ENCODE data around the gene JUND.

JUND gene

DNA sequence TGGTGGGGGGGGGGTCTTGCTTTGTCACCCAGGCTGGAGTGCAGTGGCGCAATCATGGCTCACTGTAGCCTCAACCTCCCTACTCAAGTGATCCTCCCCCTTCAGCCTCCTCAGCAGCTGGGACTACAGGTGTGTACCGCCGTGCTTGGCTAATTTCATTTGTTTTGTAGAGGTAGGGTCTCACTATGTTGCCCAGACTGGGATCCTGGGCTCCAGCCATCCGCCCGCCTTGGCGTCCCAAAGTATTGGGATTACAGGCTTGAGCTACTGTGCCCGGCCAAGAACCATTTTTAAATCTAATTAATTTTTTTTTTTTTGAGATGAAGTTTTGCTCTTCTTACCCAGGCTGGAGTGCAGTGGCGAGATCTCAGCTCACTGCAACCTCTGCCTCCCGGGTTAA is 18.2 kb upstream of the JUND start:
- Mint-ChIP-seq H3K27me3 (no peaks in the 10 kb centered on the region), H3K4me1 (peaks cover 33% of the 10 kb centered on the region), H3K27ac (no peak overlapping the region), H3K36me3 (peaks cover 17% of the 10 kb centered on the region), H3K4me3 (no peak overlapping the region), H3K9me3 (peaks cover 12% of the 10 kb centered on the region)
- no peak for ATAC-seq

DNA sequence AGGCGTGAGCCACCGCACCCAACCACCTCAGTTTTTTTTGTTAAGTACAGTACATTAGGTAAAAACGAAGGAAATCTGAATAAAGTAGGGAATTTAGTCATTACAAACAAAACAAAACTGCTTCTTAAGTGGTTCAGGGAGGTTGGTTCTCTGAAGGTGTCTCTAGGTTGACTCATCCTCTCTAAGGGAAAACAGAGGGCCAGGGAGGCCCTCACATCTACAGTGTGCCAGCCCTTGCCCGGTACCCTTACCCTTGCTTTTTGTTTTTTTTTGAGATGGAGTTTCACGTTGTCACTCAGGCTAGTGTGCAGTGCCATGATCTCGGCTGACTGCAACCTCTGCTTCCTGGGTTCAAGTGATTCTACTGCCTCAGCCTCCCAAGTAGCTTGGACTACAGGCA is 17.2 kb upstream of the JUND start:
- Mint-ChIP-seq H3K27me3 (no peaks in the 10 kb centered on the region), H3K36me3 (peaks cover 11% of the 10 kb centered on the region), H3K27ac (no peak overlapping the region), H3K4me1 (peaks cover 33% of the 10 kb centered on the region), H3K9me3 (peaks cover 12% of the 10 kb centered on the region), H3K4me3 (no peak overlapping the region)
- no peak for ATAC-seq

DNA sequence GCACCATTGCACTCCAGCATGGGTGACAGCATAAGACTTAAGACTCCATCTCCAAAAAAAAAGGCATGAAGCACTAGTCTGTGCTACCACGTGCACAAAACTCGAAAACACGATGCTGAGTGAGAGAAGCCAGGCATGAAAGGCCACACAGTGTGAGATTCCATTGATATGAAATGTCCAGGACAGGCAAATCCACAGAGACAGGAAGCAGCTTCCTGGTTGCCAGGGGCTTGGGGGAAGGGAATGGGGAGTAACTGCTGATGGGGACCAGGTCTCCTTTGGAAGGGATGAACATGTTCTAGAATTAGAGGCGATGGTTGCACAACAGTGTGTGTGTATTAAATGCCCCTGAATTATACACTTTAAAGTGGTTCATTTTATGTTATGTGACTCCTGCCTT is 15.9 kb upstream of the JUND start:
- H3K4me1 Mint-ChIP-seq: peaks cover 36% of the 10 kb centered on the region
- H3K27me3 Mint-ChIP-seq: no peaks in the 10 kb centered on the region
- H3K9me3 Mint-ChIP-seq: peaks cover 12% of the 10 kb centered on the region
- no peak for ATAC-seq
- H3K27ac Mint-ChIP-seq: peak overlapping the region; percentile 6
- H3K36me3 Mint-ChIP-seq: peaks cover 9% of the 10 kb centered on the region
- no peak overlapping the region for H3K4me3 Mint-ChIP-seq

DNA sequence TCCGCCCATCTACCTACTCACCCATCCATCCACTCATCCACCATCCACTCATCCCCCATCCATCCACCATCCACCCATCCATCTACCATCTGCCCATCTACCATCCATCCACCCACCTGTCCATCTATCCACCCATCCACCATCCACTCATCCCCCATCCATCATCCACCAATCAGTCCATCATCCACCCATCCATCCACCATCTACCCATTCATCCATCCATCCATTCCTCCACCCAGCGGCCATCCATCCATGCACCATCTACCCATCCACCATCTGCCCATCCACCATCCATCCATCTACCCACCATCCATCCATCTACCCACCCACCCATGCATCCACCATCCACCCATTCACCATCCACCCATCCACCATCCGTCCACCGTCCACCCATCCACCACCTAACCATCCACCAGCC is 13.6 kb upstream of the JUND start:
- H3K27ac Mint-ChIP-seq: peak overlapping the region; percentile 83
- H3K27me3 Mint-ChIP-seq: no peaks in the 10 kb centered on the region
- peaks cover 50% of the 10 kb centered on the region for H3K4me1 Mint-ChIP-seq
- ATAC-seq: no peak
- no peak overlapping the region for H3K4me3 Mint-ChIP-seq
- peaks cover 12% of the 10 kb centered on the region for H3K9me3 Mint-ChIP-seq
- peaks cover 9% of the 10 kb centered on the region for H3K36me3 Mint-ChIP-seq

DNA sequence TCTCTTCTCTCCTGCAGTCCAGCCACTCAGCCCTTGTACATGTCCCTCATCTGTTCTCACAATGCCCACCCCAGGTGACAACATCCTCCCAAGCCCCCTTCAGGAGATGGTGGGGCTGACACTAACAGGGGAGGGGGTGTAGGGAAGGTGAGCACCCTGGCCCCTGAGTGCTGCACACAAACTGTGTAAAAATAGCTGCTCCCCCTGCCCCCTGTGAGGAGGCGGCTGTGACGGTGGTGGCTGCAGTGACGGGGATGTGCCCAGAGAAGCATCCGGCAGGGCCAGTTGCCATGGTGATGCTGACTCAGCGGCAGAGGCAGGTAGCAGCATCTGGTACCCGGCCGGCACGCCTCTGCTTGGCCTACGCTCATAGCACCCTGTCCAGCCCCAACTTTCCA is 13.0 kb upstream of the JUND start:
- Mint-ChIP-seq H3K27me3 (no peaks in the 10 kb centered on the region), H3K4me3 (peak overlapping the region; percentile 67), H3K36me3 (peaks cover 9% of the 10 kb centered on the region), H3K9me3 (peaks cover 12% of the 10 kb centered on the region), H3K27ac (peak overlapping the region; percentile 83), H3K4me1 (peaks cover 56% of the 10 kb centered on the region)
- peak; percentile 48 for ATAC-seq

DNA sequence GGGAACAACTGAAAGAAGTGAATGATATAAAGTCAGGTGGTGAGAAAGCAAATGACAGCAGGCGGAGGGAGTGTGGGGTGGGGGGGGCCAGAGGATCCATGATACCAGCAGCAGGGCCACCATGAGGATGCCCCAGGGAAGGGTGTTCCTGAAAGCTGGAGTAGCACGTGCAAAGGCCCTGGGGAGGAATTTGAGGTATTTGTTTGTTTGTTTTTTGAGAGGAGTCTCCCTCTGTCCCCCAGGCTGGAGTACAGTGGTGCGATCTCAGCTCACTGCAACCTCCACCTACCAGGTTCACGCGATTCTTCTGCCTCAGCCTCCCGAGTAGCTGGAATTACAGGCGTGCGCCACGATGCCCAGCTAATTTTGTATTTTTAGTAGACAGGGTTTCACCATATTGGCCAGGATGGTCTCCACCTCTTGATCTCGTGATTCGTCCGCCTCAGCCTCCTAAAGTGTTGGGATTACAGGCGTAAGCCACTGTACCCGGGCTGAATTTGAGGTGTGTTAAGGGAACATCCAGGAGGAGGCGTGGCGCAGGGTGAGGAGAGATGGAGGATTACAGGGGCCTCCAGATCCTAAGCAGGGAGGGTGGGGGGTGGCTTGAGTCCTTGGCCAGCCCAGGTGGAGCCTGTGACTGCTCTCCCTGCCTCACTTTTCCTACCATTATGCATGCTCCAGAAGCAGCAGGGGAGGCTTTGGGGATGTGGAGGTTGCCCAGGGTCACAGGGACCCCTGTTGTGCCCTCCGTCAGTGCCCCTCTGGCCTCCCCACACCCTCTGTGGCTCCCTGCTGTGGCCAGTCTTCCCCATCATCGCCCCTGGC is 12.4 kb upstream of the JUND start:
- Mint-ChIP-seq H3K9me3 (peaks cover 12% of the 10 kb centered on the region), H3K4me3 (peak overlapping the region; percentile 86), H3K4me1 (peaks cover 56% of the 10 kb centered on the region)

DNA sequence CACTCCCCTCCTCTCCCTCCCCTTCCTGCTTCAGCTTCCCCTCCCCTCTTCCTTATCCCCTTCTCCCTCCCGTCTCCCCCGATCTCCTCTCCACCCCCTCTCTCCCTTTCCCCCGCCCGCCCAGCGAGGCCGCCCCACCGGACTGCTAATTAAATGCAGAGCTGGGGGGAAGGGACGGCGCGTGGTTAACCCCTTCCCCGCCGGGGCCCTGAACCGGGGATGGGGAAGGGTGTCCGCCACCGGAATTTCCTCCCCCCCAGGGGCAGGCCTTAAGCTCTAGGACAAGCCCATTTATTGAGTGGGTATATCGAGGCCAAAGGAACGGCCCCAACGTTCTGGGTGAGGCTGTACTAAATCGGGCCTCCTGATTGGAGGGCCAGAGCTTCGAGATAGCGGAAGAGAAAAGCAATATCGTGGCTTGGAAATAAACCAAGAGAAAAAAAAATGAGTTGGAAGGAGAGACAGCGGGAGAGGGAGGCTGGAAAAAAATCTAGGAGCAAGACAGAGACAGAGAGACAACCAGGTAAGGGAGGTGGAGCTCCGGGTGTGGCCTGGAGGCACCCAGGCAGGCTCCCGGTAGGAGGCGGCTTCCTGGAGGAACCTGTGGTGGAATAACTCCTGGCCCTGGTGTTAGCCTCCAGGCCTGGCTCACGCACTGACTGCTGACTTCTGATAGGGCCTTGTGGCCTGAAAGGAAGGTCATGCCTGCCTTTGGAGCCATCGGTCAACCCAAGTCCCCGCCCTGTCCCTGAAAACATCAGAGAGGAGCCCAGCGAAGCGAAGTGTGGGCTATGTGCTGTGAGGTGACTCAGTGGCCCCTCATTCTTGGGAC is 11.6 kb upstream of the JUND start:
- Mint-ChIP-seq H3K9me3 (peaks cover 12% of the 10 kb centered on the region), H3K4me1 (peaks cover 56% of the 10 kb centered on the region), H3K36me3 (peaks cover 9% of the 10 kb centered on the region), H3K27me3 (no peaks in the 10 kb centered on the region), H3K4me3 (peak overlapping the region; percentile 86), H3K27ac (peak overlapping the region; percentile 83)
- no peak for ATAC-seq

More for the DNA sequence above, 12.4 kb upstream of the JUND start:
- Mint-ChIP-seq H3K27me3 (no peaks in the 10 kb centered on the region), H3K36me3 (peaks cover 9% of the 10 kb centered on the region), H3K27ac (peak overlapping the region; percentile 83)
- no peak for ATAC-seq

DNA sequence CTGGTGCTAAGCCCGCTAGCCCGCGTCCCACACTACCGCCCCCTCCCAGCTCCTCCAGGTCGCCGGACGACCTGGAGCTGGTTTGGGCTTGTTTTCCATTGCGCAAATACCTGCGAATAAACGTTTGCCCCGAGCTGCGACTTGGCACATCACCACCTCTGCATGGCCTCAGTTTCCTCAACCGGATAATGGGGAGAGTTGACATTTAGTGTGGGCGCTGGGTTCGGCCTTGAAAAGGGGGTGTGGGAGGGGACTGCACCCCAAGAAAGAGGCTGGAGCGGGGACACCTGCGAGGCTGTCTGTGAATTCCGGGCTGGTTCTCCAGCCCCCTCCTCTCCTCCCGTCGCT is 11.0 kb upstream of the JUND start:
- peaks cover 56% of the 10 kb centered on the region for H3K4me1 Mint-ChIP-seq
- H3K4me3 Mint-ChIP-seq: peak overlapping the region; percentile 86
- ATAC-seq: no peak
- H3K27ac Mint-ChIP-seq: peak overlapping the region; percentile 83
- peaks cover 9% of the 10 kb centered on the region for H3K36me3 Mint-ChIP-seq
- no peaks in the 10 kb centered on the region for H3K27me3 Mint-ChIP-seq
- H3K9me3 Mint-ChIP-seq: peaks cover 12% of the 10 kb centered on the region

DNA sequence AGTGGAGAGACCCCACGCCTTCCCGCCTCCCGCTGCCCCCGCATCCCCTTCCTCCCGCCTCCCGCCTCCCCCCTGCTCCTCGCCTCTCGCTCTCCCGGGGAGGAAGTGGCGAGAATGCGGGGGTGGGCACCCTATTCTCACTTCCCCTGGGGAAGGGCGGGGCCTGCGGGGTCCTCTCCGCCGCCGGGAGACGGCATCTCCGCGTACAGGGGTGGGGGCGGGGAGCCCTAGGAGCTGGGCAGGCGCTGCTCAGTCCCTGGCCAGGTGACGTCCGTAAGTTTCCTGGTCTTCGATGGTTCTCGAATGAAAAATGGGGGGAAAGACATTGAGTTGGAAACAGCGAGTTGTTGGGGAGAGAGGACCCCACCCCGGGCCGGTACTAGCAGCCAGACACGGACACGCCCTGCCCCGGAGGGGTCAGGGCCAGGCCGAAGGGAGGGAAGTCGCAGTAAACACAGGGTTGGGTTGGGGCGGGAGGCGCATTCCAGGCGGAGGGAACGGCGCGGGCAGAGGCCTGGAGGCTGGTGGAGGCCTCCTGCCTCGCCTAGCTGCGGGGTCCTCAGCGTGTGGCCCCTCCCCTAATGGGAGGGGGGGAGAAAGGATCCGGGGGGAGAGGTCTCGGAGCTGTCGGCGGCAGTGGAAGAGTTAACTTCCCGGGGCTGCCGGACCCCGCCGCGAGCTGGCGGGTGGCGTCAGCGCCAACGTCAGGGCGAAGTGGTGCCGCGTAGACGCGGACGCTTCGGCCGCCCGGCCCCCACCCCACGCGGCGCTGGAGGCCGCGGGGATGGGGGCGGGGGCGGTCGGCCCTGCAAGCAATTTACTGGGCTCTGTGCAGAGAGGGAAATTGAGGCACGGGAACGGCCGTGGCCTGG is 10.4 kb upstream of the JUND start:
- ATAC-seq: peak; percentile 78
- Mint-ChIP-seq H3K27me3 (no peaks in the 10 kb centered on the region), H3K36me3 (peaks cover 9% of the 10 kb centered on the region), H3K4me1 (peaks cover 60% of the 10 kb centered on the region), H3K9me3 (peaks cover 12% of the 10 kb centered on the region), H3K4me3 (peak overlapping the region; percentile 86), H3K27ac (peak overlapping the region; percentile 83)

DNA sequence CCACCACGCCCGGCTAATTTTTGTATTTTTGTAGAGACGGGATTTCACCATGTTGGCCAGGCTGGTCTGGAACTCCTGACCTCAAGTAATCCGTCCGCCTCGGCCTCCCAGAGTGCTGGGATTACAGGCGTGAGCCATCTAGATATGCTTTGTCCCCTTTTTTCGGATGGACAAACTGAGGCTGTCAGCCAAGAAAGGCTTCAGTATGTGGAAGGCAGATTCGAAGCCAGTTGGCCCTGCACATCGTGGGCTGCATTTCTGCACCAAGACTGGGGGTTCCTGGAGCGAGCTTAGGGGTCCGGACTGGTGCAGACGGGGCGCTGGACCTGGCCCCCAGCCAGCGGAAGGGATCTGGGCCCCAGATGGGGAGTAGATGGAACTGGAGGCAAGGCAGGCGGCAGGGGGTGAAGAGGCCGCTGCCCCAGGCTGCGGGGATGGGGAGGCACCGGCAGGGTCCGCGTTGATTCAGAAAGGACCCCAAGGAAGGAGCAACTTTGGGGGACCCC is 9.7 kb upstream of the JUND start:
- peaks cover 63% of the 10 kb centered on the region for H3K4me1 Mint-ChIP-seq
- H3K36me3 Mint-ChIP-seq: peaks cover 6% of the 10 kb centered on the region
- peak; percentile 19 for ATAC-seq
- peak overlapping the region; percentile 83 for H3K27ac Mint-ChIP-seq
- H3K9me3 Mint-ChIP-seq: peaks cover 12% of the 10 kb centered on the region
- H3K27me3 Mint-ChIP-seq: no peaks in the 10 kb centered on the region
- H3K4me3 Mint-ChIP-seq: peak overlapping the region; percentile 86

DNA sequence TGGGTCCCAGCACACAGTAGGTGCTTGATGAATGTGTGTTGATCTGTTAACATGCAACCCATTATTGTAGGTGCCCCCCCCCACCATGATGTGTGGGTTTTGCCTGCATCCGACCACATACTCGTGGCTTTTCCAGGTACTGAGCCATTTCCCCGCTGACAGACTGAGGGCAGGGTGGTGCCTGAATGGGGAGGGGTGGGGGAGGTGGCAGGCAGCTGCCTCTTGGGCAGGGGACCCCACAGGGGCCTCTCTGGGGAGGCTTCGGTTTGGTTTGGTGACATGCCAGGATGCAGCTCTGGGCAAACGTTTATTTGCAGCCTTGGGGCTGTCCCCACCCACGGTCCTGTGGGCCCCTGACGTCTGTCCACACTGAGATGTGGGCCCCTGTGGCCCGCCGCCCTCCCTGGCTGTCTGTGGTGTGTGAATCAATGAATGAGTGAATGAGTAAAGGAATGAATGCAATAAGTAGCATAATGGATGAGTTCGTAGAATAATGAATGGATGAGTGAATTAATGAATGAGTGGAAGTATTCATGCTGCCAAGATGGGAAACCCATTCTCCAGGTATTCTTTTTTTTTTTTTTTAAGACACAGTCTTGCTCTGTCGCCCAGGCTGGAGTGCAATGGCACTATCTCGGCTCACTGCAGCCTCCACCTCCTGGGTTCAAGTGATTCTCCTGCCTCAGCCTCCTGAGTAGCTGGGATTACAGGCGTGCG is 9.0 kb upstream of the JUND start:
- Mint-ChIP-seq H3K36me3 (no peaks in the 10 kb centered on the region), H3K27me3 (no peaks in the 10 kb centered on the region), H3K4me1 (peaks cover 64% of the 10 kb centered on the region), H3K9me3 (peaks cover 6% of the 10 kb centered on the region), H3K27ac (peak overlapping the region; percentile 83), H3K4me3 (peak overlapping the region; percentile 59)
- ATAC-seq: peak; percentile 82

DNA sequence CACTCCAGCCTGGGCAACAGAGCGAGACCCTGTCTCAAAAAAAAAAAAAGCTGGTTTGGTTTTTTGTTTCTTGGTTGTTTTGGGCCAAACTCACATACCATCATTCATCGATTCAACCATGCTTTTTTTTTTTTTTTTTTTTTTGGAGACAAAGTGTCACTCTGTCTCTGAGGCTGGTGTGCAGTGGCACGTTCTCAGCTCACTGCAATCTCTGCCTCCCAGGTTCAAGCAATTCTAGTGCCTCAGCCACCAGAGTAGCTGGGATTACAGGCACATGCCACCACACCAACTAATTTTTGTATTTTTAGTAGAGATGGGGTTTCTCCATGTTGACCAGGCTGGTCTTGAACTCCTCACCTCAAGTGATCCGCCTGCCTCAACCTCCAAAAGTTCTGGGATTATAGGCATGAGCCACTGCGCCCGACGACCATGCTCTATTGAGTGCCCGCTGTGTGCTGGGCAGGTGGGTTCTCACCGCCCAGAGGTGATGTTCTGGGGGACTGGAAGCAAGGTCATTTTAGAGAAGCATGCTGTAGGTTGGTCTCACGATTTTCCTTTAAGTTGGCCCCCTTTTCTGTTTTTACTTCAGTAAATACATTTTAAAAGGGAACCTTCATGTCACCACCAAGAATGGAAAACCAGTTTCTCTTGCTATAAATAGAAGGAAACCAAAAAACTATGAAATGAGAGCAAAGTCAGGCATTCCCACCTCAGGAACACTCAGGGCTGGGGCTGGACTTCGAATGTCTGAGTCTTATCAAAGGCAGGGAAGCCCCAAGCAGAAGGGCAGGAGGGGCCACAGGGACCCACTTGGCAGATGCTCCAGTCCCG is 8.3 kb upstream of the JUND start:
- Mint-ChIP-seq H3K36me3 (no peaks in the 10 kb centered on the region), H3K9me3 (no peaks in the 10 kb centered on the region), H3K4me3 (peak overlapping the region; percentile 10)

DNA sequence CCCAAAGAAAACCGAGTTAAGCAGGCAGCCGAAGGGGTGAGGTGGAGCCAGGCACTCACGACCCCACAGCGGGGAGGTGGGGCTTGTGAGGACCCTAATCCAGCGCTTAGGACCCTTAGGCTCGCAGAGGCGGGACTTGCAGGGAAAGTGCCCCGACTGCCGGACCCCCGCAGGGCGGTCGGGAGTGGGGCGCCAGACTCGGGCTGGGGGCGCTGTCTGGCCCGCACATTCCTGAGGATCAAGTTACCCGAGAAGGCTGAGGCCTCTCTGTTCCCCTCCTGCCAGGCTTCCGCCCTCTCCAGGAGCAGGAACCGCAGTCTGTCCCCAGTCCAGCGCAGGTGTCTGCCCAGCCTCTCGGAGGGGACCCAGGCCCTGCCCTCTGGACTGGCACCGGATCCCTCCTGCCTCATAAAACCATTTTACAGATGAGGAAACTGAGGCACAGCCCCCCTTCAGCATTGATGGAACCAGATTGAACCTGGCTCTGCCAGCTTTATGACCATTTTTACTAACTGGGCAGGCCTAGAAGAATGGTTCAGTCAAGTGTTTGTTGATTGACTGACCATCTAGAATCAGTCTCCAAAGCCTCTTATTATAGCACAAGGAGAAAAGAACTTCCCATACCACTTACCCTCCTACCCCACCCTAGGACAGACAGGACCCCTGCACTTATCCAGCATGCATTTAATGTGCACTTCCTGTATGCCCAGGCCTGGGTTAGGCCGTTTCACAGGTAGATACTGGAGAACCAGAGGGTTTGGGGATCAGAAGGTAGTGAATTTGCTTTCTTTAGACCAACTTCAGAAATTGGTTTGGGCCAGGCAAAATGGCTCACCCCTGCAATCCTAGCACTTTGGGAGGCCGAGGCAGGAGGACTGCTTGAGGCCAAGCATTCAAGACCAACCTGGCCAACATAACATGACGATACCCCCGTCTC is 6.7 kb upstream of the JUND start:
- Mint-ChIP-seq H3K9me3 (no peaks in the 10 kb centered on the region), H3K36me3 (no peaks in the 10 kb centered on the region), H3K4me1 (peaks cover 54% of the 10 kb centered on the region), H3K4me3 (no peak overlapping the region), H3K27ac (peak overlapping the region; percentile 83), H3K27me3 (no peaks in the 10 kb centered on the region)
- no peak for ATAC-seq

More for the DNA sequence above, 8.3 kb upstream of the JUND start:
- H3K27me3 Mint-ChIP-seq: no peaks in the 10 kb centered on the region
- H3K4me1 Mint-ChIP-seq: peaks cover 64% of the 10 kb centered on the region
- H3K27ac Mint-ChIP-seq: peak overlapping the region; percentile 83
- ATAC-seq: no peak

Data from stimulated activated memory B cell treated with anti-CD40 and anti-IgM and Interleukin-4, amounts not matched to agents 10 μg/mL and 1 μg/mL and 100 μg/mL, for 72 hours (primary cell).